ENCODE measurements around the gene ADCY3. TPM values are rescaled to one million over a fixed set of nuclear protein-coding genes. Genes with fewer than 3 reads are reported as not detected.
A peak's percentile ranks its signal among the peaks of the same experiment; 100 is the strongest.

The ADCY3 gene
- 100 to 1,000 TPM in 3 of 7 donors, 10 to 100 TPM in 4; 27.1 to 150 (median 97.4) TPM for total RNA-seq
- 100 to 1,000 TPM in 1 of 2 donors, 10 to 100 TPM in 1; 65.1 to 104 TPM for polyA plus RNA-seq
- long read RNA-seq, donor 1, full-length matches to known transcripts, result 9 of 98 reads
- long read RNA-seq, donor 1, partial matches to known transcripts, result 49 of 98 reads
- long read RNA-seq, donor 1, other reads (novel, unspliced or antisense), result 40 of 98 reads
- long read RNA-seq, donor 2, full-length matches to known transcripts, result 1 of 1 reads
- long read RNA-seq, donor 2, partial matches to known transcripts, result 0 of 1 reads
- long read RNA-seq, donor 2, other reads (novel, unspliced or antisense), result 0 of 1 reads
- long read RNA-seq, donor 3, full-length matches to known transcripts, result 26 of 328 reads
- long read RNA-seq, donor 3, partial matches to known transcripts, result 42 of 328 reads
- long read RNA-seq, donor 3, other reads (novel, unspliced or antisense), result 260 of 328 reads

DNA sequence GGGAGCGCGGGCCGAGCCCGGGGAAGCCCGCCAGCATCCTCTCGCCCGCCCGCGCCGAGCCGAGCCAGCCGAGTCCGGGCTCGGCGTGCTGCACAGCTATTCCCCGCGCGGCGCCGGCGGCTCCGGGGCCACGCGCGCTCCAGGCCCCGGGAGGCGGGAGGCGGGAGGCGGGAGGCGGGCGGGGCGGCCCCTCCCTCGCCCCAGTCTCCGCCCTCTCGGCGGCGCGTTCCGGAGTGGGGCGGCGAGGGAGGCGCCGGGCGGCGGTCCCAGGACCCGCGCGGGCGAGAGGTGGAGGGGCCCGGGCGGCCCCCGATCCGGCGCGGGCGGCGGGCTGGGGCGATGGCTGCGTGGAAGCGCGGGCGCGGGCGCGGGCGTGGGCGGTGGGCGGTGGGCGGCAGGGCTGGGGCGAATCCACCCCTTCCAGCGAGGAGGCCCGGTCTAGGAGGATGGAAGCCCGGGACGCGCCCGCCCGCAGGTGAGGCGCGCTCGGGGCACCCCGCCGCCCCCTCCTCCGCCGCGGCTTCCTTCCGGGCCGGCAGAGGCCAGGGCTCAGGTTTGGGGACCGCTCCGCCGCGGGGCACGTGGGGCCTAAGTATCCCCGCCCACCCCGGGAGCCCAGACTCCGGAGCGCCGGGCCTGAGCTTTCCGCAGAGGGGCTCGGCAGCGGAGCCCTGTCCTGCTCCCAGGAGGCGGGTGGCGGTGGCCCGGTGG, at the start of gene ADCY3:
TSS of gene ADCY3 (minus strand) at position 140 of the 711 bp plus-strand sequence. CDS start 1,250 bp downstream, outside the sequence.
- intact Hi-C loops (cut with DNase I), result loop anchor here in 1 of 4 donors (5.0 kb wide), 1 partner anchor 63 kb away; no protein-coding TSS in a partner anchor
- Histone ChIP-seq H3K36me3 (no peaks in the 10 kb centered on the region), H3K9me3 (no peaks in the 10 kb centered on the region), H3K27me3 (no peaks in the 10 kb centered on the region), H3K4me1 (ENCODE audit: insufficient read depth) (peaks cover 20% of the 10 kb centered on the region), H3K4me3 (peak within 1 kb of the TSS; percentile 68), H3K27ac (peak within 1 kb of the TSS; percentile 79 to 84)
- 1 to 2% (median 1%) methylated on average over 40 to 102 of the region's 103 CpGs for WGBS, 3 donors
- peak; percentile 69 to 79 (median 72) for DNase-seq
- TF ChIP-seq POLR2A (IDR thresholded peaks at IDR 0.05) (peak; percentile 15), EP300 (IDR thresholded peaks at IDR 0.05) (no peak)
- TF ChIP-seq, protein P1, sequence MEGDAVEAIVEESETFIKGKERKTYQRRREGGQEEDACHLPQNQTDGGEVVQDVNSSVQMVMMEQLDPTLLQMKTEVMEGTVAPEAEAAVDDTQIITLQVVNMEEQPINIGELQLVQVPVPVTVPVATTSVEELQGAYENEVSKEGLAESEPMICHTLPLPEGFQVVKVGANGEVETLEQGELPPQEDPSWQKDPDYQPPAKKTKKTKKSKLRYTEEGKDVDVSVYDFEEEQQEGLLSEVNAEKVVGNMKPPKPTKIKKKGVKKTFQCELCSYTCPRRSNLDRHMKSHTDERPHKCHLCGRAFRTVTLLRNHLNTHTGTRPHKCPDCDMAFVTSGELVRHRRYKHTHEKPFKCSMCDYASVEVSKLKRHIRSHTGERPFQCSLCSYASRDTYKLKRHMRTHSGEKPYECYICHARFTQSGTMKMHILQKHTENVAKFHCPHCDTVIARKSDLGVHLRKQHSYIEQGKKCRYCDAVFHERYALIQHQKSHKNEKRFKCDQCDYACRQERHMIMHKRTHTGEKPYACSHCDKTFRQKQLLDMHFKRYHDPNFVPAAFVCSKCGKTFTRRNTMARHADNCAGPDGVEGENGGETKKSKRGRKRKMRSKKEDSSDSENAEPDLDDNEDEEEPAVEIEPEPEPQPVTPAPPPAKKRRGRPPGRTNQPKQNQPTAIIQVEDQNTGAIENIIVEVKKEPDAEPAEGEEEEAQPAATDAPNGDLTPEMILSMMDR (IDR thresholded peaks at IDR 0.05), result no peak

DNA sequence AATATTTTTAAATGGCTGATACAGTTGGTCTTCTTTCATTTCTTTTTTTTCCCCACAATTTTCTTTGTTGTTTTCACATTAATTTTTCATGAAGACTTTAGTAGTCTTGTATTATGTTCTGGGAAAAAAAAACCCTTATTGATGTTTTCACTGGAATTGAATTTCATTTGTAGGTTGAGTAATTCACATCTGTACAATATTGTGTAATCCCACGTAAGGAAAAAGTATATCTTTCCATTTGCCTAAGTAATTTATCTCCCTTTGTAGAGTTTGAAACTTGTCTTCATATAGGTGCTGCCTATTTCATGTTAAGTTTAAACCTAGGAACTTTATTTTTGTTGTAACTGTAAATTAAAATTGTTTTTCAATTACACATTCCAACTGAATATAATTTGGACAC, 49.7 kb upstream of the ADCY3 start:
- no peaks in the 10 kb centered on the region for H3K27me3 ChIP-seq
- H3K4me3 ChIP-seq, result no peak overlapping the region
- no peaks in the 10 kb centered on the region for H3K36me3 ChIP-seq
- intact Hi-C loops (cut with DNase I), result loop anchor here in 2 of 4 donors (5.0 to 10.0 kb wide), 2 partner anchors 112 to 225 kb away; no protein-coding TSS in a partner anchor
- H3K4me1 ChIP-seq (ENCODE audit: insufficient read depth), result peaks cover 5% of the 10 kb centered on the region
- H3K9me3 ChIP-seq, result no peaks in the 10 kb centered on the region
- H3K27ac ChIP-seq, result no peak overlapping the region
- no peak for DNase-seq
- WGBS, 3 donors, result 84 to 86% (median 85%) methylated on average over 1 of the region's 1 CpG
- TF ChIP-seq EP300 (IDR thresholded peaks at IDR 0.05) (no peak), POLR2A (IDR thresholded peaks at IDR 0.05) (no peak)
- TF ChIP-seq, protein P1 (IDR thresholded peaks at IDR 0.05), result no peak

DNA sequence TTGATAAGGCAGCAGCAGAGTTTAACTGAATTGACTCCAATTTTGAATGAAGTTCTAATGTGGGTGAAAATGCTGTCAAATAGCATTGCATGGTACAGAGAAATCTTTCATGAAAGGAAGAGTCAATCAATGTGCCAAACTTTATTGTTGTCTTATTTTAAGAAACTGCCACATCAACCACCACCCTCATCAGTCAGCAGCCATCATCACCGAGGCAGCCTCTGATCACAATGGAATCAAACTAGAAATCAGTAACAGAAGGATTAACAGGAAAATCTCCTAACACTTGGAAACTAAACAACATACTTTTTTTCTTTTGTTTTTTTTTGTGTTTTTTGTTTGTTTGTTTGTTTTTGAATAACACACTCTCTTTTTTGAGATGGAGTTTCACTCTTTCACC, 41.9 kb upstream of the ADCY3 start:
- no peaks in the 10 kb centered on the region for H3K9me3 ChIP-seq
- no peaks in the 10 kb centered on the region for H3K27me3 ChIP-seq
- no peak overlapping the region for H3K4me3 ChIP-seq
- 94 to 97% (median 94%) methylated on average over 1 of the region's 1 CpG for WGBS, 3 donors
- no peaks in the 10 kb centered on the region for H3K36me3 ChIP-seq
- no peaks in the 10 kb centered on the region for H3K4me1 ChIP-seq (ENCODE audit: insufficient read depth)
- DNase-seq, result no peak
- TF ChIP-seq EP300 (IDR thresholded peaks at IDR 0.05) (no peak), POLR2A (IDR thresholded peaks at IDR 0.05) (no peak)
- TF ChIP-seq, protein P1 (IDR thresholded peaks at IDR 0.05), result no peak
- no peak overlapping the region for H3K27ac ChIP-seq
- intact Hi-C loops (cut with DNase I), result no loop called here

DNA sequence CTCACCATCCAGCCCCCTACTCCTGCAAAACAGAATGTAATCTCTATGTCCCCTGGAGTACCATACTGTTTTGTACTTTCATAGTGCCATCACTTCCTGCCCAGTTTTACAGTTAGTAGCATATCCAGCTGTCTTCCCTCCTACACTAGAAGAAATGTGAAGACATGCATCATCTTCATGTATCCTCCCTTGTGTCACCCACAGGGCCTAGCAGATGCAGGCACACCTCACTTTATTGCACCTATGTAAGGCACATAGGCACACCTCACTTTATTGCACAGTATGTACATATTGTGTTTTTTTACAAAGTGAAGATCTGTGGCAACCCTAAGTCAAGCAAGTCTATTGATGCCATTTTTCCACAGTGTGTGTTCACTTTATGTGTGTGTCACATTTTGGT, 39.7 kb upstream of the ADCY3 start:
- H3K9me3 ChIP-seq, result no peaks in the 10 kb centered on the region
- H3K36me3 ChIP-seq, result no peaks in the 10 kb centered on the region
- TF ChIP-seq, protein P1 (IDR thresholded peaks at IDR 0.05), result no peak
- no peak for TF ChIP-seq POLR2A (IDR thresholded peaks at IDR 0.05)
- no peak for TF ChIP-seq EP300 (IDR thresholded peaks at IDR 0.05)
- no peak for DNase-seq
- H3K27ac ChIP-seq, result no peak overlapping the region
- H3K27me3 ChIP-seq, result no peaks in the 10 kb centered on the region
- intact Hi-C loops (cut with DNase I), result no loop called here
- no peaks in the 10 kb centered on the region for H3K4me1 ChIP-seq (ENCODE audit: insufficient read depth)
- H3K4me3 ChIP-seq, result no peak overlapping the region
